Activated CD4-positive, alpha-beta T cell treated with anti-CD3 and anti-CD28 coated beads for 36 hours (primary cell): ENCODE data around the gene SHOC2. TPM values are rescaled to one million over a fixed set of nuclear protein-coding genes. Genes with fewer than 3 reads are reported as not detected.

ENCODE experiments used
- ATAC-seq: fragments of 200-7000 bp; cut with Tn5 transposase; one replicate; pipeline ENCODE4 v1.10.0; 2021; ENCODE audit warnings: mild to moderate bottlenecking, moderate library complexity
- CTCF ChIA-PET: fragments of 350-600 bp; sonication (Branson Sonifier 250); formaldehyde crosslinking; loops from one replicate; lab custom pipeline; 2021; ENCODE audit warnings: antibody characterized with exemption; lab: Charles Lee
- POLR2A ChIA-PET: fragments of 350-600 bp; sonication (Branson Sonifier 250); formaldehyde crosslinking; loops from one replicate; lab custom pipeline; 2021; ENCODE audit warnings: antibody characterized with exemption, inconsistent platforms; lab: Charles Lee
- DNase-seq: peaks from one replicate; pipeline ENCODE4 v3.0.0-alpha.2; 2020
- H3K27ac Mint-ChIP-seq: one replicate; pipeline ENCODE4 v1.8.0; 2021; ENCODE audit warnings: mixed read lengths
- H3K27me3 Mint-ChIP-seq: one replicate; pipeline ENCODE4 v1.8.0; 2021; ENCODE audit warnings: mixed read lengths
- H3K36me3 Mint-ChIP-seq: one replicate; pipeline ENCODE4 v1.8.0; 2021; ENCODE audit warnings: low read depth, mixed read lengths
- H3K4me1 Mint-ChIP-seq: one replicate; pipeline ENCODE4 v1.8.0; 2021; ENCODE audit warnings: mixed read lengths
- H3K4me3 Mint-ChIP-seq: one replicate; pipeline ENCODE4 v1.8.0; 2021; ENCODE audit warnings: mild to moderate bottlenecking, moderate library complexity, mixed read lengths
- H3K9me3 Mint-ChIP-seq: one replicate; pipeline ENCODE4 v1.8.0; 2021; ENCODE audit warnings: low read depth, mixed read lengths
- intact Hi-C, 2 experiments: fragments of 100-400 bp; cut with DNase I in 1 of 2; cut with micrococcal nuclease in 1 of 2; formaldehyde crosslinking; loops; one replicate each; pipeline versions ENCODE4 v1.14.2 to v1.15.1; 2022 to 2024; cut with DNase I, micrococcal nuclease
- total RNA-seq, 2 experiments: library from RNA; stranded (reverse); gene quantifications; one replicate each; pipeline ENCODE4 v1.2.3, GENCODE V29; 2021

SHOC2 gene
- total RNA-seq, 2 experiments from 2014 or later: 31.3 to 40.4 TPM

- CTCF ChIA-PET: interaction anchor here (0.9 to 1.3 kb wide), 2 partner anchors 27 to 110 kb away, joined by 3 read pairs; no protein-coding TSS in a partner anchor
- no peak overlapping the region for H3K4me3 Mint-ChIP-seq
- no peaks in the 10 kb centered on the region for H3K27me3 Mint-ChIP-seq
- no peak overlapping the region for H3K27ac Mint-ChIP-seq
- peaks cover 55% of the 10 kb centered on the region for H3K4me1 Mint-ChIP-seq
- H3K36me3 Mint-ChIP-seq: peaks cover 9% of the 10 kb centered on the region
- H3K9me3 Mint-ChIP-seq: no peaks in the 10 kb centered on the region
- POLR2A ChIA-PET: no interaction called here
- DNase-seq (no peak), ATAC-seq (no peak)
- intact Hi-C loops: no loop called here
Observed at GRCh38 chr10:110966146-110966545, 46.7 kb downstream of the SHOC2 start.

DNA sequence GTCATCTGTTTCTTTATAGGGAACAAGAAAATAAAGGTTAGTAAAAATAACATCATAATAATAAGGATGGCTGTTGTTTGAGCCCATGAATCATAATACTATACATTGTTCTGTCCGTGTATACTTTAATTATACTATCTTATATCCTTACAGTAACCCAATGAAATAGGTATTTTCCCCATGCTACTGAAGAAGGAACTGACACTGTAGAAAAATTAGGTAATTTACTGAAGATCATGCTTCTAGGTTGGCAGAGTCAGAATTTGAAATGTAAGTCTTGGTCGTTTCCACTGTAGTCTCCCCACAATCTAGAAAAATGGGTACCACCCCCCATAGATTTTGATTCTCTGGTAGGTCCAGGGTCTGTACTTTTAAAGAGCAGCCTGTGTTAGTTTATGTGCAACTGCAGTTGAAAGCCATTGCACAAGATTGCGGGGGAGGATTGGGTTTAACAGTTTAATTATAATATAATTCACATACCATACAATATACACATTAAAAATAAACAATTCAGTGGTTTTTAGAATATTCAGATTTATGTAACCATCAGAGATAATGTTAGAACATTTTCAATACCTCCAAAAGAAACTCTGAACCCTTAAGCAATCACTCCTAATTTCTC lies 47.7 kb downstream of the SHOC2 start:
- H3K27me3 Mint-ChIP-seq: no peaks in the 10 kb centered on the region
- no peak overlapping the region for H3K27ac Mint-ChIP-seq
- CTCF ChIA-PET: no interaction called here
- peaks cover 11% of the 10 kb centered on the region for H3K36me3 Mint-ChIP-seq
- intact Hi-C loops: no loop called here
- POLR2A ChIA-PET: no interaction called here
- no peak for DNase-seq
- H3K9me3 Mint-ChIP-seq: no peaks in the 10 kb centered on the region
- H3K4me1 Mint-ChIP-seq: peaks cover 60% of the 10 kb centered on the region
- no peak for ATAC-seq
- H3K4me3 Mint-ChIP-seq: no peak overlapping the region

DNA sequence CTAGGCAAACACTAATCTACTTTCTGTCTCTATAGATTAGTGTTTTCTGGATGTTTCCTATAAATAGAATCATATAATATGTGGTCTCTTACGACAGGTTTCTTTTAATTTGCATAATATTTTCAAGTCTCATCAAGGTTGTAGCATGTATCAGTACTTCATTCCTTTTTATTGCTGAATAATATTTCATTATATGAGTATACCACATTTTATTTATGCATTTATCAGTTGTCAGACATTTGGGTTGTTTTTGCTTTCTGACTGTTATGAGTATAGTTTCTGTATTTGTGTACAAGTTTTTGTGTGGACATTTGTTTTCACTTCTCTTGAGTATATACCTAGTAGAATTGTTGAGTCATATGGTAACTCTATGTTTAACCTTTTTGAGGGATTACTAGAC lies 48.2 kb downstream of the SHOC2 start:
- Mint-ChIP-seq H3K36me3 (peaks cover 11% of the 10 kb centered on the region), H3K27me3 (no peaks in the 10 kb centered on the region), H3K27ac (no peak overlapping the region), H3K4me1 (peaks cover 60% of the 10 kb centered on the region), H3K4me3 (no peak overlapping the region), H3K9me3 (no peaks in the 10 kb centered on the region)
- ATAC-seq (no peak), DNase-seq (no peak)
- ChIA-PET CTCF (interaction anchor here (0.9 to 1.1 kb wide), 3 partner anchors 8 to 24 kb away, joined by 4 to 5 read pairs (median 4); no protein-coding TSS in a partner anchor), POLR2A (no interaction called here)
- intact Hi-C loops: no loop called here

DNA sequence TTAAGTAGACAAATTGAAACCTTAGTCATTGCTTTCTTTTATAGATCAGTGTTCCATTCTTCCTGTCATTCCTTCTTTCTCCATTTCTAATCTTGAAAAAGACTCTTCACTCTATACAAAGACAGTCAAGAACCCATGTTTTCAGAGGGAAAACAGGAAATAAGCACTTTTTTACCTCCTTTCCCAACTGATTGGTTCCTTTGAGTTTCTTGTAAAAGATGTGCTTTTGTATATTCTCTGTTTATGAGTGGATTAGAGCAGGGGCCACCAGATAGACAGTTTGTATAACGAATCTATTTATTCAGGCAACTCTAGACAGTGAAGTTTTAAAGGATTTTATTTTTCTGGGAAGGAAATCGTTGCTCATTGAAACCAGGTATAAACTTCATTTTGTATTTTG lies 49.8 kb downstream of the SHOC2 start:
- Mint-ChIP-seq H3K27ac (no peak overlapping the region), H3K27me3 (no peaks in the 10 kb centered on the region), H3K4me1 (peaks cover 60% of the 10 kb centered on the region), H3K4me3 (no peak overlapping the region), H3K36me3 (peaks cover 9% of the 10 kb centered on the region), H3K9me3 (no peaks in the 10 kb centered on the region)
- DNase-seq: no peak
- POLR2A ChIA-PET: no interaction called here
- intact Hi-C loops: no loop called here
- CTCF ChIA-PET: no interaction called here
- no peak for ATAC-seq

GRCh38 chr10:110971638-110972037 lies 52.2 kb downstream of the SHOC2 start:
- ChIA-PET POLR2A (no interaction called here), CTCF (interaction anchor here (0.9 kb wide), 1 partner anchor 73 kb away, joined by 6 read pairs; no protein-coding TSS in a partner anchor)
- H3K36me3 Mint-ChIP-seq: peaks cover 11% of the 10 kb centered on the region

DNA sequence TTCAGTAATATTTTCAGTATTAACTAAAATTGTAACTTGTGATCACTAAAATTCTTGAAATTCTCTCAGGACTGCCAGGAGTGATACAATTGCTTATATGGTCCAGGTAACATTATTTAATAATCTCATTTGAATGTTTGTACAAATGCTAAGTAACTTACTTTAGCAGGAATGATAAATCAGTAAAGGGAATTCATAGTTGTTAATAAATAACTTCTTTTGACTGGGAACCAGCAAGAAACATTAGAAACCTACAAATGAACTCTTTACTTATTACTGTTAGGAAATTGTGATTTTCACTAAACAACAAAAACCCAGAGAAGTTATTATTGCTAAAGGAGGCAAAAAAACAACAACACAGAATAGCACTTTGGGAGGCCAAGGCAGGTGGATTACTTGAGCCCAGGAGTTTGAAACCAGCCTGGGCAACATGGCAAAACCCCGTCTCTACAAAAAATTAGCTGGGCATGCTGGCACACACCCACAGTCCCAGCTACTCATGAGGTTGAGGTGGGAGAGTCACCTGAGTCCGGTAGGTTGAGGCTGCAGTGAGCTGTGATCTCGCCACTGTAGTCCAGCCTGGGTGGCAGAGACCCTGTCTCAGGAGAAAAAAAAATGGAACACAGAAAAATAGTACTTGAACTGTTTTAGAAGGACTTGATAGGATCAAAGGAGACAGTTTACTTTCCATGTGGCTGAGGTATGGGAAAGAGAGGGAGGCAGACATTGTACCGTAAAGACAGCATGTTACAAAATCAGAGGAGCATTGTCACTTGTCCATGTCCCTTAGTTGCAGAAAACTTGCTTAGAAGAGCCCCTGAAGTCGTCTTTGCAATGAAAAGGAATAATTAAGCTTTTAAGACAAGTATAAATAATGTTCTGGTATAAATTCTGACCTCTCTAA lies 53.1 kb downstream of the SHOC2 start:
- intact Hi-C loops: no loop called here
- POLR2A ChIA-PET: no interaction called here
- ATAC-seq: no peak
- CTCF ChIA-PET: interaction anchor here (0.9 to 1.7 kb wide), 2 partner anchors 11 to 74 kb away, joined by 4 to 6 read pairs; no protein-coding TSS in a partner anchor
- no peak for DNase-seq
- H3K4me1 Mint-ChIP-seq: peaks cover 57% of the 10 kb centered on the region
- peaks cover 8% of the 10 kb centered on the region for H3K36me3 Mint-ChIP-seq
- H3K27me3 Mint-ChIP-seq: no peaks in the 10 kb centered on the region
- H3K4me3 Mint-ChIP-seq: no peak overlapping the region
- no peak overlapping the region for H3K27ac Mint-ChIP-seq
- no peaks in the 10 kb centered on the region for H3K9me3 Mint-ChIP-seq

More at GRCh38 chr10:110971638-110972037, 52.2 kb downstream of the SHOC2 start:
- Mint-ChIP-seq H3K27me3 (no peaks in the 10 kb centered on the region), H3K4me3 (no peak overlapping the region), H3K9me3 (no peaks in the 10 kb centered on the region), H3K4me1 (peaks cover 55% of the 10 kb centered on the region), H3K27ac (no peak overlapping the region)
- ATAC-seq (no peak), DNase-seq (no peak)
- intact Hi-C loops: no loop called here

DNA sequence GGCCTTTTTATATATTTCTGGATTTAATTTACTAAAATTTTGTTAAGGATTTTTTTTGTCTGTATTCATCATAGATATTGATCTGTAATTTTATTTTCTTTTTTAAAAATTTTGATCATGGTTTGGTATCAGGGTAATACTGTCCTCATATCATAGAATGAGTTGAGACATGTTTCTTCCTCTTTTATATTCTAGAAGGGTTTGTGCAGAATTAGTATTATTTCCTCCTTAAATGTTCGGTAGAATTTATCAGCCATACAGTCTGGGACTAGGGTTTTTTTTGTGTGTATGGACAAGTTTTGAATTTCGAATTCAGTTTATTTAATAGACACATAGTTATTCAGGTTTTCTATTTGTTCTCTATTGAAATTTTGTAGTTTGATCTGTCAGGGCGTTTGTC lies 54.0 kb downstream of the SHOC2 start:
- ChIA-PET CTCF (interaction anchor here (1.7 kb wide), 1 partner anchor 12 kb away, joined by 4 read pairs; no protein-coding TSS in a partner anchor), POLR2A (no interaction called here)
- ATAC-seq (no peak), DNase-seq (no peak)
- H3K27me3 Mint-ChIP-seq: no peaks in the 10 kb centered on the region
- no peak overlapping the region for H3K27ac Mint-ChIP-seq
- H3K4me3 Mint-ChIP-seq: no peak overlapping the region
- peaks cover 14% of the 10 kb centered on the region for H3K36me3 Mint-ChIP-seq
- H3K9me3 Mint-ChIP-seq: no peaks in the 10 kb centered on the region
- intact Hi-C loops: no loop called here
- peaks cover 56% of the 10 kb centered on the region for H3K4me1 Mint-ChIP-seq

GRCh38 chr10:110976577-110976976 lies 57.2 kb downstream of the SHOC2 start:
- no peak overlapping the region for H3K27ac Mint-ChIP-seq
- CTCF ChIA-PET: interaction anchor here (0.6 to 1.4 kb wide), 3 partner anchors 8 to 366 kb away, joined by 3 to 5 read pairs (median 3); no protein-coding TSS in a partner anchor

DNA sequence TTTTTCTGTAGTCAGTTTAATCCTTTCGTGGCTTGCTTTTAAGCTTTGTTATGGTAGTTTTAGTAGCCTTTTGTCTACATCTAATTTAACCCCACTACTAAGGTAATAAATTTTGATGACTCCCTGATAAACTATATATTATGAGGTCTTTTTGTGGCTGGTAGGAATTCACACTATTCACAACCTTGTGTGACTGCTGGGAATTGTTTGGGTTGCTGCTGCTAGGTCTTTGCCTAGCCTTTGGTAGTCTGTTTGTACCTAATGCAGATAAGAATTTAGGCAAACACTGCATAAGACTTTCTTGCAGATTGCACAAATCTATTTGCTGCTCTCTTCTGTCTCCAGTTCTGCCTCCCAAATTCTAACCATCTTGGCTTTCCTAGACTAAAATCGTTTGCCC lies 58.3 kb downstream of the SHOC2 start:
- Mint-ChIP-seq H3K4me1 (peaks cover 53% of the 10 kb centered on the region), H3K36me3 (peaks cover 27% of the 10 kb centered on the region), H3K4me3 (no peak overlapping the region), H3K27ac (no peak overlapping the region), H3K27me3 (no peaks in the 10 kb centered on the region), H3K9me3 (peaks cover 8% of the 10 kb centered on the region)
- ChIA-PET CTCF (no interaction called here), POLR2A (no interaction called here)
- ATAC-seq (no peak), DNase-seq (no peak)
- intact Hi-C loops: no loop called here

More at GRCh38 chr10:110976577-110976976, 57.2 kb downstream of the SHOC2 start:
- Mint-ChIP-seq H3K27me3 (no peaks in the 10 kb centered on the region), H3K36me3 (peaks cover 27% of the 10 kb centered on the region), H3K4me1 (peaks cover 58% of the 10 kb centered on the region), H3K9me3 (peaks cover 8% of the 10 kb centered on the region), H3K4me3 (no peak overlapping the region)
- DNase-seq (no peak), ATAC-seq (no peak)
- POLR2A ChIA-PET: no interaction called here
- intact Hi-C loops: no loop called here

GRCh38 chr10:110978204-110978603 lies 58.8 kb downstream of the SHOC2 start:
- CTCF ChIA-PET: interaction anchor here (1.8 kb wide), 1 partner anchor 15 kb away, joined by 6 read pairs; no protein-coding TSS in a partner anchor
- peaks cover 52% of the 10 kb centered on the region for H3K4me1 Mint-ChIP-seq
- H3K27me3 Mint-ChIP-seq: no peaks in the 10 kb centered on the region
- POLR2A ChIA-PET: interaction anchor here (1.7 kb wide), 1 partner anchor 15 kb away, joined by 5 read pairs; no protein-coding TSS in a partner anchor
- DNase-seq (no peak), ATAC-seq (no peak)
- no peak overlapping the region for H3K4me3 Mint-ChIP-seq
- H3K27ac Mint-ChIP-seq: no peak overlapping the region
- H3K36me3 Mint-ChIP-seq: peaks cover 28% of the 10 kb centered on the region
- intact Hi-C loops: no loop called here
- H3K9me3 Mint-ChIP-seq: peaks cover 8% of the 10 kb centered on the region

DNA sequence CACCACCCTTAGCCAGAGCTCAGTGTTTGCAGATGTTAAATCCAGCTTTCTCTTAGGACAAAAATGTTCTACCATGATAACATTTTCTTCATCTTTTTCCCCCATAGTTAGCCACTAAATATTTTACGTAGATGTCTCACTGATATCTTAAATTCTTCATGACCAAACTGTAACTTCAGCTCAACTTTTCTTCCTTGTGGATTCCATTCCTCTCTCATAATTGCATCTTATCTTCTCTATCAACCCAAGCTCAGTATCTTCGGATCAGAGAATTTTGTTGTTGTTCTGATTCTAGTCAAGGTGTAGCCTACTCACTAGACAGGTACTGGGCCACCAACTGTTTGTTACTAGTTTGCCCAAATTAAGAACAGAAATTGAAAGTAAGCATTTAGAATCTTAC lies 60.2 kb downstream of the SHOC2 start:
- Mint-ChIP-seq H3K36me3 (peaks cover 31% of the 10 kb centered on the region), H3K27me3 (no peaks in the 10 kb centered on the region), H3K27ac (peak overlapping the region; percentile 9), H3K9me3 (peaks cover 8% of the 10 kb centered on the region), H3K4me1 (peaks cover 56% of the 10 kb centered on the region), H3K4me3 (no peak overlapping the region)
- no peak for ATAC-seq
- intact Hi-C loops: no loop called here
- ChIA-PET CTCF (interaction anchor here (0.7 to 1.8 kb wide), 2 partner anchors 13 to 65 kb away, joined by 3 to 6 read pairs; no protein-coding TSS in a partner anchor), POLR2A (interaction anchor here (1.7 kb wide), 1 partner anchor 13 kb away, joined by 5 read pairs; no protein-coding TSS in a partner anchor)
- DNase-seq: no peak
